GM18867 (cell line): Measurements from ENCODE around the gene ZNF555.
"Not testable (repeated sequence)": the region's sequence is repeated elsewhere in the genome, so short reads cannot be mapped to it uniquely, and the experiment has no call there.

Experiments
- ATAC-seq: cut with Tn5 transposase; IDR thresholded peaks from one replicate; pipeline ENCODE4 v1.9.1; 2021; ENCODE audit warnings: mild to moderate bottlenecking, moderate library complexity; ENCODE audit not compliant: unreplicated experiment

Gene ZNF555

GRCh38 chr19:2806736-2807378 is 34.4 kb upstream of the ZNF555 start:
- ATAC-seq = no peak

- no peak for ATAC-seq
These were observed 33.7 kb upstream of the ZNF555 start for GRCh38 chr19:2807379-2808128.

DNA sequence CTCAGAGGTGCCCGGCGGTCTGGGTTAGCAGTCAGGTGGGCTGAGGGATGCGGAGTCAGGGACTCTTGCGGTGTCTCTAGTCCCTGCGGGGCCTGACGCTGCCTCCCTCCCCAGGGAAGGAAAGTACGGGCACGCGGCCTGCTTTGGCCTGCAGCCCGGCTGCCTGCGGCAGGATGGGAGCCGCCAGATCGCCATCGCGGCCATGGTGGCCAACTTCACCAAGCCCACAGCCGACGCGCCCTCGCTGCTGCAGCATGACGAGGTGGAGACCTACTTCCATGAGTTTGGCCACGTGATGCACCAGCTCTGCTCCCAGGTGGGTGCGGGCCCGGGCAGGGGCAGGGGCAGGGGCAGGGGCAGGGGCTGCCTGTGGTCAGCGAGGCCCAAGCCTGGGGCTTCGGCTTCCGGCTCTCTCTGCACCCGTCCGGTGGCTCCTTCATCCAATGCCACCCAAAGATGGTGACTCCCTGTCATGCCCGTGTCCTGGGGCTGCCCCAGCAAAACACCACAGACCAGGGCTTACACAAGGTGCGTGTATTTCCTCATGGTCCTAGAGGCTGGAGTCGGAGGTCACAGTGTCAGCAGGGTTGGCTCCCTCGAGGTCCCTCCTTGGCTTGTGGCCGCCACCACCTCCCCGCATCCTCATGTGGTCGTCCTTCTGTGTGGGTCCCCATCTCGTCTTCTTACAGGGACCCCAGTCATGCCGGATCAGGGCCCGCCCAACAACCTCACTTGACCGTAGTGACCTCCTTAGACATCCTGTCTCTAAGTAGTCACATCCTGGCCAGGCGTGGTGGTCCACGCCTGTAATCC is 32.9 kb upstream of the ZNF555 start:
- no peak for ATAC-seq

DNA sequence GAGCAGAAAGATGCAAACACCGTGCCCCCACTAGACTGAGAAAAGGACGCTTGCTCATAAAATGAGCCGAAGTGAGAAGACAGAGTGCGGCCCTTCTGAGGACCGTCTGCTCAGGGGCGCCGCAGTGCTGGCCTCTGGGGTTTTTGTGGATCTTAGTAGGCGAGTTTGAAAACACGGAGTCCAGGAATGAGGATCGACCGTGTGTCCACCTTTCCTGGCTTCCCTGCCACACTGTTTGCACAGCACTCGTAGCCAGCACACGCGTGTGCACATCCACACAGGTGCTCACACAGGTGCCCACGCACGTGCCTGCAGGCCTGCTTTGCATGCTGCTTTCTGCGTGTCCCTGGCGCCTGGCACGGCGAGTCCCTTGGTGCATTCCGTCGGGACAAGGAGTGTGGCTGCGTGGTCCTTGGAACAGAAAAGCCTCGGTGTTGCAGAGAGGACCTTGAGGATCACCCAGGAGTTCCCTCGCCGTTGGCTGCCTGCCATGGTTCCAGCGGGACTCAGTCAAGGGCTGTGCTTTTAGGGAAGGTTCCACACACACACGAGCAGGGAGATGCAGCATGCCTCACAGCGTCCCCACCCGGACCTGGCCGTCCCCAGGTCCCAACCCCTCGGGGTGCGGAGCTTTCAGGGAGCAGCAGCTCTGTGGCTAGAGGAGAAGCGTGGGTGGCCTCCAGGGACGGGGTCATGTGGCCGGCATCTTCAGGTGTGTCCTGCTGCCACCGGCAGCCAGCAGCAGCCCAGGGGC is 31.7 kb upstream of the ZNF555 start:
- ATAC-seq = no peak

GRCh38 chr19:2810141-2811091 is 30.9 kb upstream of the ZNF555 start:
- ATAC-seq = no peak

DNA sequence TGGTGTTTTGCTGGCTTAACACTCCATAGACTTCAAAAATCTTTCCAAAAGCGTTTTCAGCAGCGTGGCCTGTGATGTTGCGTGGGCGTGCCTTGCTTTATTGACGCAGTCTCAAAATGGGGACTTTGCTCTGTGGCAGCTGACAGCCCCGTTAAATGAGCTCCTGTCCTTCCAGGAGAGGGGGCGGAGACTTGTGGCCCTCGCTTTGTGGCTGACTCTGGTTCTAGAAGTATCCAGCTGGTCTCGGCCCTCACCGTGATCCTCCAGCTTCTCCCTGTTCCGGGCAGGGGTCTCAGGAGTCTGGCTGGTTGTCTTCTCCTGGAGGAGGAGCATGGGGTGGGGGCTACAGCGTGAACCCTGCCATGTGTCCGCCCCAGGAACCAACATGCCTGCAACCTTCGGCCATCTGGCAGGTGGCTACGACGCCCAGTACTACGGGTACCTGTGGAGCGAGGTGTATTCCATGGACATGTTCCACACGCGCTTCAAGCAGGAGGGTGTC is 30.0 kb upstream of the ZNF555 start:
- ATAC-seq = no peak

GRCh38 chr19:2811735-2812413 is 29.4 kb upstream of the ZNF555 start:
- ATAC-seq = no peak

DNA sequence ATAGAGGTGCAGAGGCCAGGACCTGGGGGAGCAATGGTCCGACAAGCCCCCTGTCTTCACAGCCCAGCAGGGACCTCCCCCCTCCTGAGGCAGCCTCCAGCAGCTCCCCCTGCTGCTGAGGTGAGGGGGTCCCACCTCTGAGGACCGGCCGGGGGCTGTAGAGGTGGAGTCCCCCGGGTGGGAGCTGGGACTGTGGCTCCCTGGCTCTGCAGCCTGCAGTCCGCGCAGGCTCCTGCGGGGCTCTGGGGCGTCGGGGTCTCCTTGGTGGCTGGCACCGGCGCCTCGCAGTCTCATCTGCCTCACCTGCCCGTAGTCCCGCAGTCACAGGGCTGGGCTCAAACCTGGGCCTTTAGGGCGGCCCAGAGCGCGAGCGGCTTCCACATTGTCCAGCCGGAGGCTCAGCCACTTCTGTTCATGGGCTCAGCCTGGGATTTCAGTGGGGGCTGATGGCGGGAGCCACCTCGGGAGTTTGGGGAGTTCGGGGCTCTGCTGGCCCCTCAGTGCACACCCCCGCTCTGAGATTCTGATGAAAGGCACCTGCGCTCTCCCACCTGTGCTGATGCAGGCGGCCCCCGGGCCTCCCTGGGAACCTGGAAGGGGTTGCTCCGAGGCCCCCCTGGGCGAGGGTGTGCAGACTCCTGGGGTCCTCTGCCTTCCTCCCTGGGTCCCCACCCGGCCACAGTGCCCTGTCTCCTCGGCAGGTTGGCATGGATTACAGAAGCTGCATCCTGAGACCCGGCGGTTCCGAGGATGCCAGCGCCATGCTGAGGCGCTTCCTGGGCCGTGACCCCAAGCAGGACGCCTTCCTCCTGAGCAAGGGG is 28.7 kb upstream of the ZNF555 start:
- ATAC-seq = no peak

- ATAC-seq = no peak
These were observed 27.8 kb upstream of the ZNF555 start for GRCh38 chr19:2813235-2814160.

- ATAC-seq = no peak
These were observed 26.8 kb upstream of the ZNF555 start for GRCh38 chr19:2814426-2814825.

DNA sequence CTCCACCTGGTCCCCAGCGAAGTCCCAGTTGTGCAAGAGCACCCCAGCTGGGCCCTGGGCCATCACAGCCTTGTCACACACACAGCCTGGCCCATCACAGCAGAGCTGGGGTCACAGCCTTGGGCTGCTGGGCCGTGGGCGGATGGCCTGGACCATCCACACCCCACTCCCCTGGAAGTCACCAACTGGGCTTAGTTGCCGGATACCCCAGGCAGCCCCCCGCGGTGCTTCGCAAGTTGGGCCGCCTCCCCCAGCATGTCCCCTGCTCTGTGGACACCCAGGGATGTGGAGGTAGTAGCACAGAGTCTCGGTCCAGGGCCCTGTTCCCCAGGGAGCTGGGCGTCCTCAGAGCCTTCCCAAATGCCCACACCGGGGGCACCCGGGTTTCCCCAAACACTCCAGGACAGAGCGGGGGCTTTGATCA is 26.1 kb upstream of the ZNF555 start:
- ATAC-seq = no peak

- ATAC-seq = no peak
These were observed 25.4 kb upstream of the ZNF555 start for GRCh38 chr19:2815923-2816322.

GRCh38 chr19:2816641-2817040 is 24.6 kb upstream of the ZNF555 start:
- no peak for ATAC-seq

DNA sequence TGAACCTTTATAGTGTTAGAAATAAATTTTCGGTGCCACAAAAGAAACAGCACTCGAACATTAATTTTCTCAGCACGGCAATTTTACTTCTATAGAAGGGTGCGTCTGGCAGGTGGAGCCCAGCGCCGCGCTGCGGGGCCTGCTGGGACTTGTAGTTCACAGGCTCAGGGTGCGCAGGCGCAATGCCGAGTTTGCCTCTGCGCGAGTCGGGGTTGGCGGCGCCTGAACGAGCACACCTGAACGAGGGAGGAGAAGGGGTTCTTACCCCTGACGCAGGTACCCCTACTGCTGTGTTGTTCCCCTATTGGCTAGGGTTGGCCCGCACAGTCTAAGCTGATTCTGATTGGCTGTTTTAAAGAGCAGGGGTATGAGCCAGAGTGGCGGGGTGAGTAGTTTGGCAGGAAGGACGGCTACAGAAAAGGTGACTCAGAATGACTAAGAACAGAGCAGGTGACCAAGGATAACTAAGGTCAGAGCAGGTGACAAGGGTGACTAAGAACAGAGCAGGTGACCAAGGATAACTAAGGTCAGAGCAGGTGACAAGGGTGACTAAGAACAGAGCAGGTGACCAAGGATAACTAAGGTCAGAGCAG is 23.9 kb upstream of the ZNF555 start:
- not testable (repeated sequence) for ATAC-seq

DNA sequence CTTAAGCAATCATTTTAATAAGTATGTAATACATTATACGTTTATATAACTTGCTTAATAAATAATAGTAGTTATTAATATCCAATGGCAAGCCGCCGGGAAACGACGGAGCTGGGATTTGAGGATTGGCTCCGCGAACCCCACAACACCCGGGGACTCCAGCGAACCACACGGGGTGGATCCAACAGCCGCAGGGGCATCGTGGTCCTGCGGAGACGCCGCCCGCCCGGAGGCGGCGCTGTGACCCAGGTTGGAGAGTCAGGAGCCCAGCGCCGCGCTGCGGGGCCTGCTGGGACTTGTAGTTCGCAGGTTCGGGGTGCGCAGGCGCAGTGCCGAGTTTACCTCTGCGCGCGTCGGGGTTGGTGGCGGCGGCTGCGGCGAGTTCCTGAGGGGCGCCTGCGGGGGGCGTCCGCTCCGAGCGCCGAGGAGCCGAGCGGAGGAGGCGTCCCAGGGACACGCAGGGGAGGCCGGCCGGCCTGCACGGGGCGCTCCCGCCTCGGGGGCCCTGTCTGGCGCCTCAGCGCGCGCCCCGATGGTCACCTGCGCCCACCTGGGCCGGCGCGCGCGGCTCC is 21.6 kb upstream of the ZNF555 start, which contains the start of gene ZNF554:
Gene ZNF554 (plus strand): TSS at position 329 of the 572 bp plus-strand sequence. CDS start 204 bp downstream, at position 533.
- ATAC-seq = peak; percentile 86

DNA sequence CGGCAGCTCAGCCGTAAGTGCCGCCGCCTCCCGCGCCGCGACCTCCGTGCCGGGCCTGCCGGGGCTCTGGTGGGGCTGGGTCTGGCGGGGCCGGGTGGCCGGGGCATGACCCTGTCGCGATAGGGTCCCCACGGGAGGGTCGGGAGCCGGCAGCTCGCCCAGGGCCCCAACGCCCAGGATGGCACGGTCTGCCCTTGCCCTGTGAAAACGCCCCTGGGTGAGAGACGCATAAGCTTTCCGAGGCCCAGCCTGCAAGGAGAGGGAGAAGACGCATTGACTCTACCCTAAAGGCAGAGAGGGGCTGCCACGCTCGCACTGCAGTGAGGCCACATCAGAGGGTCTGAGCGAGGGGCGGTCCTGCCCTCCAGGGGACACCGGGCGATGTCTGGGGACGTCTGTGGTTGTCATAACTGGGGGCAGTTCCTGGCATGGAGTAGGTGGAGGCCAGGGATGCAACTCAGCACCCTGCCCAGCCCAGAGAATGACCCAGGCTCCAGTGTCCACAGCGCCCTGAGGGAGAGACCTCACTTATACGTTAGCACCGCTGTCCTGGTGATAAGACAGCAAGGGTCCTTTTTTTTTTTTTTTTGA is 21.1 kb upstream of the ZNF555 start:
- peak; percentile 27 for ATAC-seq
